ENCODE measurements around the gene BCO2.

The BCO2 gene

GRCh38 chr11:112174789-112175598 is at the start of gene BCO2:
Gene BCO2, plus strand, starts transcription at chr11:112175512. Its CDS starts 90 bp downstream, at chr11:112175602.
- Histone ChIP-seq H3K27ac (peak within 1 kb of the TSS; percentile 77), H3K36me3 (replicated peaks) (no peaks in the 10 kb centered on the region), H3K27me3 (replicated peaks) (no peaks in the 10 kb centered on the region), H3K4me3 (ENCODE audit: low read depth, low read length) (peak within 1 kb of the TSS; percentile 37)
- DNase-seq, result peak; percentile 93
- peak; percentile 79 for TF ChIP-seq CTCF (IDR thresholded peaks at IDR 0.05; ENCODE audit: low read depth, low read length, missing control alignments)
- in situ Hi-C loops (cut with HindIII; ENCODE audit: low pct_ligation_motif_present, low sequenced_read_pairs), result no loop called here

- H3K4me3 ChIP-seq (ENCODE audit: low read depth, low read length), result no peak overlapping the region
- H3K36me3 ChIP-seq (replicated peaks), result no peaks in the 10 kb centered on the region
- no peak overlapping the region for H3K27ac ChIP-seq
- no peak for DNase-seq
- no peaks in the 10 kb centered on the region for H3K27me3 ChIP-seq (replicated peaks)
- in situ Hi-C loops (cut with HindIII; ENCODE audit: low pct_ligation_motif_present, low sequenced_read_pairs), result no loop called here
- TF ChIP-seq CTCF (IDR thresholded peaks at IDR 0.05; ENCODE audit: low read depth, low read length, missing control alignments), result no peak
Observed at GRCh38 chr11:112127056-112127455, 48.3 kb upstream of the BCO2 start.

- H3K4me3 ChIP-seq (ENCODE audit: low read depth, low read length), result no peak overlapping the region
- no peaks in the 10 kb centered on the region for H3K27me3 ChIP-seq (replicated peaks)
- no peak overlapping the region for H3K27ac ChIP-seq
- H3K36me3 ChIP-seq (replicated peaks), result no peaks in the 10 kb centered on the region
- in situ Hi-C loops (cut with HindIII; ENCODE audit: low pct_ligation_motif_present, low sequenced_read_pairs), result no loop called here
- peak; percentile 89 for DNase-seq
- TF ChIP-seq CTCF (IDR thresholded peaks at IDR 0.05; ENCODE audit: low read depth, low read length, missing control alignments), result no peak
Observed at GRCh38 chr11:112128483-112129121, 46.7 kb upstream of the BCO2 start.

- Histone ChIP-seq H3K27ac (no peak overlapping the region), H3K27me3 (replicated peaks) (no peaks in the 10 kb centered on the region), H3K4me3 (ENCODE audit: low read depth, low read length) (no peak overlapping the region), H3K36me3 (replicated peaks) (no peaks in the 10 kb centered on the region)
- no peak for TF ChIP-seq CTCF (IDR thresholded peaks at IDR 0.05; ENCODE audit: low read depth, low read length, missing control alignments)
- DNase-seq, result no peak
- in situ Hi-C loops (cut with HindIII; ENCODE audit: low pct_ligation_motif_present, low sequenced_read_pairs), result no loop called here
Observed at GRCh38 chr11:112129656-112130055, 45.7 kb upstream of the BCO2 start.

- in situ Hi-C loops (cut with HindIII; ENCODE audit: low pct_ligation_motif_present, low sequenced_read_pairs), result no loop called here
- no peaks in the 10 kb centered on the region for H3K36me3 ChIP-seq (replicated peaks)
- no peak for DNase-seq
- H3K27ac ChIP-seq, result no peak overlapping the region
- H3K4me3 ChIP-seq (ENCODE audit: low read depth, low read length), result no peak overlapping the region
- TF ChIP-seq CTCF (IDR thresholded peaks at IDR 0.05; ENCODE audit: low read depth, low read length, missing control alignments), result no peak
- H3K27me3 ChIP-seq (replicated peaks), result no peaks in the 10 kb centered on the region
Observed at GRCh38 chr11:112132737-112133136, 42.6 kb upstream of the BCO2 start.
